CD8-positive, alpha-beta memory T cell (primary cell): ENCODE results near the gene MCU. TPM values are rescaled to one million over a fixed set of nuclear protein-coding genes. Genes with fewer than 3 reads are reported as not detected.
"Not testable (repeated sequence)": the region's sequence is repeated elsewhere in the genome, so short reads cannot be mapped to it uniquely, and the experiment has no call there.

Source experiments
- CTCF ChIA-PET: fragments of 350-600 bp; sonication (Branson Sonifier 250); formaldehyde crosslinking; loops from one replicate; lab custom pipeline; 2021; ENCODE audit warnings: antibody characterized with exemption; lab: Charles Lee
- POLR2A ChIA-PET: fragments of 350-600 bp; sonication (Branson Sonifier 250); formaldehyde crosslinking; loops from one replicate; lab custom pipeline; 2021; ENCODE audit warnings: antibody characterized with exemption; lab: Charles Lee
- DNase-seq, 5 donors: peaks; one replicate each; pipeline versions ENCODE4 v3.0.0 to v3.0.0-alpha.2; 2020 to 2022; ENCODE audit warnings: mixed read lengths in 1 of 5
- H3K27ac ChIP-seq: one replicate; pipeline ENCODE4 v1.7.0; 2013; ENCODE audit warnings: low read depth, mild to moderate bottlenecking, low read length, moderate library complexity
- H3K27me3 ChIP-seq: 2 replicates; pipeline ENCODE4 v1.7.0; 2013; ENCODE audit warnings: low read length, mild to moderate bottlenecking; ENCODE audit not compliant: insufficient read depth, poor library complexity, severe bottlenecking
- H3K36me3 ChIP-seq: 2 replicates; pipeline ENCODE4 v1.7.0; 2013; ENCODE audit warnings: mild to moderate bottlenecking, low read length, moderate library complexity; ENCODE audit not compliant: insufficient read depth
- H3K4me1 ChIP-seq: 2 replicates; pipeline ENCODE4 v1.7.0; 2013; ENCODE audit warnings: mild to moderate bottlenecking, low read length, moderate library complexity; ENCODE audit not compliant: insufficient read depth
- H3K4me3 ChIP-seq: 2 replicates; pipeline ENCODE4 v1.7.0; 2013; ENCODE audit warnings: mild to moderate bottlenecking, low read length
- H3K9me3 ChIP-seq: 2 replicates; pipeline ENCODE4 v1.7.0; 2013; ENCODE audit warnings: mild to moderate bottlenecking, low read length
- H3K27ac Mint-ChIP-seq, 8 donors: one replicate each; pipeline ENCODE4 v1.8.0; 2020 to 2021; ENCODE audit warnings: mixed read lengths in 8 of 8, mild to moderate bottlenecking in 6 of 8, inconsistent platforms in 3 of 8, moderate library complexity in 3 of 8
- H3K27me3 Mint-ChIP-seq, 2 donors: one replicate each; pipeline ENCODE4 v1.8.0; 2020 to 2021; ENCODE audit warnings: mixed read lengths in 2 of 2, mild to moderate bottlenecking in 1 of 2, moderate library complexity in 1 of 2
- H3K36me3 Mint-ChIP-seq, 3 donors: one replicate each; pipeline ENCODE4 v1.8.0; 2020 to 2021; ENCODE audit warnings: mixed read lengths in 3 of 3, inconsistent platforms in 1 of 3, mild to moderate bottlenecking in 1 of 3
- H3K4me1 Mint-ChIP-seq, 3 donors: one replicate each; pipeline ENCODE4 v1.8.0; 2020 to 2021; ENCODE audit warnings: mixed read lengths in 3 of 3, inconsistent platforms in 1 of 3, mild to moderate bottlenecking in 1 of 3
- H3K4me3 Mint-ChIP-seq, 7 donors: one replicate each; pipeline ENCODE4 v1.8.0; 2020 to 2021; ENCODE audit warnings: mixed read lengths in 7 of 7, mild to moderate bottlenecking in 6 of 7, moderate library complexity in 4 of 7, inconsistent platforms in 2 of 7
- H3K9me3 Mint-ChIP-seq, 5 donors: one replicate each; pipeline ENCODE4 v1.8.0; 2020 to 2022; ENCODE audit warnings: mixed read lengths in 5 of 5, mild to moderate bottlenecking in 3 of 5, moderate library complexity in 2 of 5, inconsistent platforms in 1 of 5
- polyA plus RNA-seq: library from polyadenylated mRNA; unstranded; fragments of 300-500 nt; fragmentation: Illumina TruSeq; gene quantifications from one replicate; pipeline ENCODE4 v1.2.3, GENCODE V29; 2021
- total RNA-seq, 2 experiments: library from RNA; stranded (reverse); gene quantifications; one replicate each; pipeline ENCODE4 v1.2.3, GENCODE V29; 2021

MCU gene
- total and polyA plus RNA-seq, 3 experiments from 2014 or later, result 7.9 to 17.6 (median 14.9) TPM

DNA sequence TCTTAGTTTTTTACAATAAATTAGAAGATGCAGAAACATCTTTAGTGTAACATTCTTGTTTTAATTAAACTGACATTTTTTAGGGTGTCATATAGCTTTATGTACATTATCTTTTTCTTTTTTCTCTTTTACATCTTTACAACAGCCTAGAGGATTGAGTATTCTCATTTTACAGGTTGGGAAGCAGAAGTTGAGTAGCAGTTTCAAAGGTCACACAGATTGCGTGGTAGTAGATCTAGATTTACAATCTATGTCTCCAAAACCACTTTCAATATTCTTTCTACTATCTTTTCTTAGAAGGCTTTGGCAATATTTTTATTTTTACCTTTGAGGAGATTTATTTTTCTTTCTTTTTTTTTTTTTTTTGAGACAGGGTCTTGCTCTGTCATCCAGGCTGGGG is 18.7 kb upstream of the MCU start:
- H3K4me1 Mint-ChIP-seq, result peaks cover 0 to 5% (median 0%) of the 10 kb centered on the region in 3 donors
- ChIA-PET CTCF (no interaction called here), POLR2A (no interaction called here)
- no peak overlapping the region for H3K27ac Mint-ChIP-seq
- Histone ChIP-seq H3K27me3 (no peaks in the 10 kb centered on the region), H3K27ac (no peak overlapping the region), H3K9me3 (no peaks in the 10 kb centered on the region), H3K4me1 (no peaks in the 10 kb centered on the region), H3K4me3 (no peak overlapping the region), H3K36me3 (no peaks in the 10 kb centered on the region)
- H3K9me3 Mint-ChIP-seq, result peaks cover 0 to 3% (median 0%) of the 10 kb centered on the region in 5 donors
- H3K36me3 Mint-ChIP-seq, result no peaks in the 10 kb centered on the region
- no peak overlapping the region for H3K4me3 Mint-ChIP-seq
- H3K27me3 Mint-ChIP-seq, result peaks cover under 1 to 5% of the 10 kb centered on the region in 2 donors
- no peak for DNase-seq

DNA sequence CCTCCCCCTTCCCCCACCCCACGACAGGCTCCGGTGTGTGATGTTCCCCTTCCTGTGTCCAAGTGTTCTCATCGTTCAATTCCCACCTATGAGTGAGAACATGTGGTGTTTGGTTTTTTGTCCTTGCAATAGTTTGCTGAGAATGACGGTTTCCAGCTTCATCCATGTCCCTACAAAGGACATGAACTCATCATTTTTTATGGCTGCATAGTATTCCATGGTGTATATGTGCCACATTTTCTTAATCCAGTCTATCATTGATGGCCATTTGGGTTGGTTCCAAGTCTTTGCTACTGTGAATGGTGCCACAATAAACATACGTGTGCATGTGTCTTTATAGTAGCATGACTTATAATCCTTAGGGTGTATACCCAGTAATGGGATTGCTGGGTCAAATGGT is 17.8 kb upstream of the MCU start:
- H3K4me1 ChIP-seq, H3K27ac ChIP-seq, DNase-seq, H3K27ac Mint-ChIP-seq, H3K4me3 ChIP-seq, H3K9me3 Mint-ChIP-seq, CTCF ChIA-PET, H3K4me3 Mint-ChIP-seq, POLR2A ChIA-PET, H3K27me3 ChIP-seq, H3K36me3 Mint-ChIP-seq, H3K27me3 Mint-ChIP-seq, H3K36me3 ChIP-seq, H3K9me3 ChIP-seq, H3K4me1 Mint-ChIP-seq: not testable (repeated sequence)

DNA sequence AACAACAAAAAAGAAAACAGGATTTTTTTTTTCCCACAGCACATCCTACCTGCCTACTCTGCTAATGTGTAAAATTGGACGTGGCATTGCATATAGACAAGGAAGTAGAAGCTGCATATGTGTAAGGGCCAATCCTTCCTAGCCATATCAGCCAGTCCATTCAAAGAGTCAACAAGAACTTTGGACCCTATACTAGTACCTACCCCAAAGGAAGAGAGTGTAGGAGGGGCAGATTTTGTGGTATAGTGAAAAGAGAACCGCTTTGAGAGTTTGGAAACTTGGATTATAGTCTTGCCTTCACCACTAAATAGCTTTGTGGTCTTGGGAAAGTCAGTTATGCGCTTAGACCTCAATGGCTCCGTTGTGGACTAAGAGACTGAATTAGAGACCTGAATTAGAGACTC is 12.1 kb upstream of the MCU start:
- Mint-ChIP-seq H3K4me3 (no peak overlapping the region), H3K27me3 (peaks cover 2 to 8% of the 10 kb centered on the region in 2 donors)
- POLR2A ChIA-PET, result no interaction called here

DNA sequence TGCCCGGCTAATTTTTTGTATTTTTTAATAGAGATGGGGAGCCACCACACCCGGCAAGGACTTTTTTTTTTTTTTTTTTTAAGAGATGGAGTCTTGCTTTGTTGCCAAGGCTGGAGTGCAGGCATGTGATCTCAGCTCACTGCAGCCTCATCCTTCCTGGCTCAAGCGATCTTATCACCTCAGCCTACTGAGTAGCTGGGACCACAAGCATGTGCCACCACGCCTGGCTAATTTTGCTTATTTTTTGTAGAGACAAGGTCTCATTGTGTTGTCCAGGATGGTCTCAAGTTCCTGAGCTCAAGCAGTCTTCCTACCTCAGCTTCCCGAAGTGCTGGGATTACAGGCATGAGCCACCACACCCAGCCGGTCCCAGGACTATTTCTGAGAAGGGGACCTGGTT is 9.3 kb upstream of the MCU start:
- H3K27me3 Mint-ChIP-seq, result peaks cover 8 to 23% of the 10 kb centered on the region in 2 donors
- H3K36me3 ChIP-seq, result no peaks in the 10 kb centered on the region
- H3K27ac Mint-ChIP-seq, result no peak overlapping the region
- no peaks in the 10 kb centered on the region for H3K27me3 ChIP-seq
- no peak overlapping the region for H3K4me3 Mint-ChIP-seq
- H3K4me1 ChIP-seq, result no peaks in the 10 kb centered on the region
- ChIA-PET CTCF (no interaction called here), POLR2A (no interaction called here)
- no peak overlapping the region for H3K27ac ChIP-seq
- no peaks in the 10 kb centered on the region for H3K4me1 Mint-ChIP-seq
- no peak for DNase-seq
- peaks cover 0 to 6% (median 0%) of the 10 kb centered on the region in 3 donors for H3K36me3 Mint-ChIP-seq
- H3K4me3 ChIP-seq, result no peak overlapping the region
- H3K9me3 ChIP-seq, result no peaks in the 10 kb centered on the region
- no peaks in the 10 kb centered on the region for H3K9me3 Mint-ChIP-seq

More for the DNA sequence above, 12.1 kb upstream of the MCU start:
- DNase-seq, result no peak
- Histone ChIP-seq H3K4me3 (no peak overlapping the region), H3K9me3 (no peaks in the 10 kb centered on the region), H3K27ac (no peak overlapping the region), H3K4me1 (no peaks in the 10 kb centered on the region), H3K27me3 (no peaks in the 10 kb centered on the region), H3K36me3 (no peaks in the 10 kb centered on the region)
- H3K27ac Mint-ChIP-seq, result no peak overlapping the region
- no peaks in the 10 kb centered on the region for H3K9me3 Mint-ChIP-seq
- no peaks in the 10 kb centered on the region for H3K36me3 Mint-ChIP-seq
- peaks cover 0 to 5% (median 0%) of the 10 kb centered on the region in 3 donors for H3K4me1 Mint-ChIP-seq
- CTCF ChIA-PET, result interaction anchor here (0.5 to 1.7 kb wide), 2 partner anchors 16 to 1799 kb away, joined by 3 to 5 read pairs; no protein-coding TSS in a partner anchor

DNA sequence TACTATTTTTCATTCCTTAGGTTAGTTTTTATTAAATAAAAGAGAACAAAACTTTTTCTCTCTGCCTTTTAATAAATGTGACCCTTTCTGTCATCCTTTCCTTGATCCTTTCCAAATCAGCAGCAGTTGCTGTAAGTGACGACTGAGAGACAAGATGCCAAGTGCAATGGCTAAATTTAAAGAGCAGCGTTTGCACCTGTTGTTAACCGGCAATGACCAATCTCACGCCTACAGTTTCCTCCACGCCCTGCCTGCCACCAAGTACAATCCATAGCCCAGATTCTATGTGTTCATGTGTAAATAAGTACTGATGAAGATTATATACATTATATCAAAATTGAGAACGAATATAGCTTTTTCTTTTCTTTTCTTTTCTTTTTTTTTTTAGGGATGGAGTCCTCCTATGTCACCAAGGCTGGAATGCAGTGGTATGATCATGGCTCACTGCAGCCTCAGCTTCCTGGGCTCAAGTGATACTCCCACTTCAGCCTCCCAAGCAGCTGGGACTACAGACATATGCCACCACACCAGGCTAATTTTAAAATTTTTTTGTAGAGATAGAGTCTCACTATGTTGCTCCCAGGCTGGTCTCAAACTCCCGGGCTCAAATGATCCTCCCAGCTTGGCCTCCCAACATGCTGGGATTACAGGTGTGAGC is 6.5 kb upstream of the MCU start:
- ChIA-PET CTCF (interaction anchor here (1.2 kb wide), 1 partner anchor 10 kb away, joined by 4 read pairs; no protein-coding TSS in a partner anchor), POLR2A (interaction anchor here (0.6 kb wide), 1 partner anchor 78 kb away, joined by 3 read pairs; no protein-coding TSS in a partner anchor)
- Mint-ChIP-seq H3K4me1 (no peaks in the 10 kb centered on the region), H3K4me3 (no peak overlapping the region), H3K27me3 (peaks cover 8 to 20% of the 10 kb centered on the region in 2 donors), H3K27ac (no peak overlapping the region), H3K9me3 (no peaks in the 10 kb centered on the region), H3K36me3 (peaks cover 0 to 6% (median 0%) of the 10 kb centered on the region in 3 donors)
- Histone ChIP-seq H3K4me3 (no peak overlapping the region), H3K9me3 (no peaks in the 10 kb centered on the region), H3K36me3 (no peaks in the 10 kb centered on the region), H3K4me1 (no peaks in the 10 kb centered on the region), H3K27ac (no peak overlapping the region), H3K27me3 (no peaks in the 10 kb centered on the region)
- no peak for DNase-seq

DNA sequence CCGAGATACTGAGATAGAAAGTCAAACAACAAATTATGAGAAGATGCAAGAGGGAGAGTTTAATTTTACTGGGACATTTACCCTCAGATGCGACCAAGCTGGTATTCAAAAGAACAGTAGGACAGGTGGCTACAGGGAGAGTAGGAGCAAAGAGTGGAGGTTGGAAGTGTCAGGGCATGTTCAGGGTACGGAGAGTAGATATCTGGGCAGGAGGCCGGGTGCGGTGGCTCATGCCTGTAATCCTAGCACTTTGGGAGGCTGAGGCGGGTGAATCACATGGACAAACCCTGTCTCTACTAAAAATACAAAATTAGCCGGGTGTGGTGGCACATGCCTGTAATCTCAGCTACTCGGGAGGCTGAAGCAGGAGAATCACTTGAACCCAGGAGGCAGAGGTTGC is 5.5 kb upstream of the MCU start:
- H3K27me3 ChIP-seq, H3K4me1 Mint-ChIP-seq, POLR2A ChIA-PET, H3K4me3 Mint-ChIP-seq, H3K27ac ChIP-seq, H3K4me1 ChIP-seq, H3K36me3 Mint-ChIP-seq, DNase-seq, H3K4me3 ChIP-seq, H3K9me3 ChIP-seq, H3K27ac Mint-ChIP-seq, H3K36me3 ChIP-seq, H3K9me3 Mint-ChIP-seq: not testable (repeated sequence)
- peaks cover 8 to 20% of the 10 kb centered on the region in 2 donors for H3K27me3 Mint-ChIP-seq
- CTCF ChIA-PET, result interaction anchor here (1.2 kb wide), 1 partner anchor 9 kb away, joined by 4 read pairs; no protein-coding TSS in a partner anchor

DNA sequence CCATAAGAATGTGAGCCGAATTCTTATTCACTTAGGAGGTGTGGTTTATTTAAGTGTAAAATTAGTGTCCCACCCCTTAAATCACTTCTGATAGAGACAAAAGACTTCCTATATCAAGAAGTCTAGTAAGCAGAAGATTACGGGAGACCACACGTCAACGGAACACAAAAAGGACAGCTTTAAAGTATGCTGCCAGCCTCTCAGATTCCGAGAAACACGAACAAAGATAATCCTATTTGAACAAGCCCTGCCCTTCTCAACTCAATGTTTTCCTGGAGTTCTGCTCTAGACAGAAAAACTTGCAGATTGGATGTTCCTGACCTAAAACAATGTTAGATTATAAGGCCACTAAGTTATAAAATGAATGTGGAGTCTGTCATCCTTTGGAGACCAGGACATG is 4.9 kb upstream of the MCU start:
- Histone ChIP-seq H3K27ac (no peak overlapping the region), H3K9me3 (no peaks in the 10 kb centered on the region), H3K27me3 (no peaks in the 10 kb centered on the region), H3K4me1 (peaks cover 5% of the 10 kb centered on the region), H3K36me3 (no peaks in the 10 kb centered on the region), H3K4me3 (no peak overlapping the region)
- Mint-ChIP-seq H3K27ac (no peak overlapping the region), H3K4me1 (peaks cover 6 to 7% (median 7%) of the 10 kb centered on the region in 3 donors), H3K27me3 (peaks cover 8 to 20% of the 10 kb centered on the region in 2 donors), H3K36me3 (peaks cover 0 to 6% (median 0%) of the 10 kb centered on the region in 3 donors), H3K9me3 (no peaks in the 10 kb centered on the region), H3K4me3 (no peak overlapping the region)
- CTCF ChIA-PET, result interaction anchor here (0.6 kb wide), 1 partner anchor 346 kb away, joined by 3 read pairs; no protein-coding TSS in a partner anchor
- POLR2A ChIA-PET, result no interaction called here
- DNase-seq, result no peak

DNA sequence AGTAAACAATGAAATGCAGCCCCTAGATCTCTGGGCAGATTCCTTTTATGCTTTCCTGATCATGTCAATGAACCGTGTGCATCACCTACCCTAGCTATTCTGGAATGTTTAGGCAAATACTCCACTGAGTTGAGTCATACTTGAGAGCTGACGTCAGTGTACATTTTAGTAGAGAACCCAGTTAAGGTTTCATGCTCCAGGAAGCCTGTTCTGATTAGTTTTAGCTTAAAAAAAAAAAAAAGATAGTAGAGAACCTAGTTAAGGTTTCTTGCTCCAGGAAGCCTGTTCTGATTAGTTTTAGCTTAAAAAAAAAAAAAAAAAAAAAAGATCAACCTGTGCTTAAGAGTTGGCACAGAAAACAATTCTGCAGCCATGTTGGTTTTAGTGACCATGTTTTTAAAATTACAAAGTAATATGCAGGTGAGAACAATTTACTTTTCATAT is 3.7 kb upstream of the MCU start:
- Mint-ChIP-seq H3K36me3 (peaks cover 0 to 6% (median 0%) of the 10 kb centered on the region in 3 donors), H3K4me1 (peaks cover 12 to 13% (median 13%) of the 10 kb centered on the region in 3 donors), H3K9me3 (no peaks in the 10 kb centered on the region), H3K4me3 (no peak overlapping the region), H3K27me3 (peaks cover 7 to 20% of the 10 kb centered on the region in 2 donors), H3K27ac (no peak overlapping the region)
- no peak for DNase-seq
- no peak overlapping the region for H3K4me3 ChIP-seq
- H3K9me3 ChIP-seq, result no peaks in the 10 kb centered on the region
- ChIA-PET CTCF (no interaction called here), POLR2A (interaction anchor here (0.6 kb wide), 1 partner anchor 1119 kb away, joined by 4 read pairs; no protein-coding TSS in a partner anchor)
- peaks cover 12% of the 10 kb centered on the region for H3K4me1 ChIP-seq
- no peaks in the 10 kb centered on the region for H3K36me3 ChIP-seq
- H3K27ac ChIP-seq, result no peak overlapping the region
- H3K27me3 ChIP-seq, result no peaks in the 10 kb centered on the region
